Stimulated activated CD8-positive, alpha-beta memory T cell treated with anti-CD3 and anti-CD28 coated beads, Interleukin-15, amount 100 ng/mL, for 4 hours (primary cell): ENCODE data around the gene SYPL1.

Source experiments
- DNase-seq, 2 donors: peaks; one replicate each; pipeline ENCODE4 v3.0.0-alpha.2; 2020; ENCODE audit warnings: low read depth in 2 of 2

Gene SYPL1

GRCh38 chr7:106092204-106092603, 19.9 kb downstream of the SYPL1 start:
- no peak for DNase-seq

GRCh38 chr7:106089647-106090046, 22.5 kb downstream of the SYPL1 start:
- no peak for DNase-seq

DNA sequence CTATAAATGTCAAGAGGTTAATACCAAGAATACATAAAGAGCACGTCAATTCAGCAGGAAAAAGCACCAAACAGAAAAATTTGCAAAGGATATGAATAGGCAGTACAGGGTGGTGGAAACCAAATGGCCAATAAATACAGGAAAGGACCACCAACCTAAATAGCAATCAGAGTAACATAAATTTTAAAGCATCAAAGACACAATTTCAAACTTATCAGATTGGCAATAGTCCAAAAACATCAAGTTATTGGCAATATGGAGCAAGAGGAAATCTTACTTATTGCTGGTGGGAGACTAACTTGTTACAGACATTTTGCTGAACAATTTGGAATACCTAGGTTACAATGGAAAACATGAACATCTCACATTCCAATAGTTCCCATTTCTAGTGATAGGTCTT, 24.1 kb downstream of the SYPL1 start:
- no peak for DNase-seq

GRCh38 chr7:106086062-106086461, 26.1 kb downstream of the SYPL1 start:
- DNase-seq = no peak

DNA sequence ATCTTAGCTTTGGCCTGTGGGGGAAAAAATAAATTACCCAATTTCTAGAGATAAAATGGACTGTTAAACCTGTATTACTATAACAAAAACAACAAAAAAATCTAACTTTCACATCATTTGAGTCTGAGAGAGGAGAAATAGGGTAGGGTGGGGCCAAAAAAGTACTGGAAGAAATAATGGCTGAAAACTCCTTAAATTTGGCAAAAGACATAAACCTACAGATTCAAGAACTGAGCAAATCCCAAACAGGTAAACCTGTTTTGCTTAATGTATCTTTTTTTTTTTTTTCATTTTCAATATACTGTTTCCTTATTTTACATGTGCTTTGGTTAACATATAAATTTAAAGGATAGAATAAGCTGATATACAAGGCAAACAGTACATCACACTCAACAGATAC, 27.1 kb downstream of the SYPL1 start:
- DNase-seq = no peak

GRCh38 chr7:106083717-106084116, 28.4 kb downstream of the SYPL1 start:
- no peak for DNase-seq

DNA sequence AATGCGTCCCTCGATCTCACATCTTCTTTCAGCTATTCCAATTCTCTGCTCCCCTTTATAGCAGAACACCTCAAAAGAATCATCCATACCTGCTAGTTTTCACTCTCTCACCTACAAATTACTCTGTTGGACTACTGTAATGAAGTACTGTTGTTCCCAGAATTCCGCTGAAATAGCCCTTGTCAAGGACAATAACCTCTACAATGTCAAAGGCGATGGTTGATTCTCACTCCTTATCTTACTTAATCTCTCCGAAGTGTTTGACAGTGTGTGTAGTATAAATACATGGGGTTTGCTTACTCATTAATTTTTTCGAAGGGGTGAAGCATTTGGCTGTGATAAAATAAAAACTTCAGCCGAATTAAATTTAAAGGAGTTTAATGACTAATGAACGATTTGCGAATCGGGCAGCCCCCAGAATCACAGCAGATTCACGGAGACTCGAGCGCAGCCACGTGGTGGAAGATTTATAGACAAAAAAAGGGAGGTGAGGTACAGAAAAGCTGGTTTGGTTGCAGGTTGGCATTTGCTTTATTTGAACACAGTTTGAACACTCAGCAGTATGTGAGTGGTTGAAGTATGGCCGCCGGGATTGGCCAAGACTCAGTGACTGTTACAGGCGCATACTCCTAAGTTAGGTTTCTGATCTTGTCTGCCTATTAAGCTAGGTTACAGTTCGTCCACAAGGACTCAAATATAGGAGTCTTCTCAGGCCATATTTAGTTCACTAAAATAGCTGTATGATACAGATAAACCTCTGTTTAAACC, 29.8 kb downstream of the SYPL1 start:
- no peak for DNase-seq

- DNase-seq = no peak
These were observed 31.7 kb downstream of the SYPL1 start for GRCh38 chr7:106080300-106080987.

DNA sequence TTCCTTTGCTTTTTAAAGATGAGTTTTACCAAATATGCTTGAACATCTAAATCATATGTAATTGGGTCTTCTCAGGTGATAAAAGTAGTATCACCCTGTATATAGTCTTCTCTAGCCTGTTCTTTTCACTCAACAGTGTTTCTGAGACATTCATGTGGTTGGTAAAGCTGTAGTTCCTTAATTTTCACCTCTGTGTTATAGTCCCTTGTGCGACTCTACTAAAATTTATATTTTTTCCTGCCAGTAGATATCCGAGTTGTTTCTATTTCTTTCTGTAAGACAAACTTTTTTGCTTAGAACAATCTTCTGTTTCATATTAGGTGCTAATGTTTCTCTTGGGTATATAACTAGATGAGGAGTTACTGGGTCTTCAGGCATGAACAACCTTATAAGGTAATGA, 35.6 kb downstream of the SYPL1 start:
- DNase-seq = no peak

DNA sequence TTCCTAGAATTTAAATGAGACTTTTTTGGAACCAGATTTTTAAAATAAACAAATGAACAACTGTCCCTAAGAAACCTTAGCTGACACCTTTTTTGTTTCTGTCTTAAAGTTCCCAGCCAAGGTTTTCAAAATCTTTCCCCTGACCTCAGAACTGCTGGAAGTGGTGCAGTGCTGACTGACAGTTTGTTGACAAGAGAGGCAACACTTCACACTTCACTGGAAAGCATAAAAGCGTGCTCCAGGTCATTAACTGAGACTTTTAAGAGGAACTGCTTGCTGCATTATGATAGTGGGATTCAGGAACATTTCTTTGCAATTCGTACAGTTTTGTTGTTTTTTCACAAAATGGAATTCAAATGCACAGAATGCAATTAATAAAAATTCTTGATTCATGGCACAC, 36.2 kb downstream of the SYPL1 start:
- no peak for DNase-seq

GRCh38 chr7:106074257-106074656, 37.9 kb downstream of the SYPL1 start:
- DNase-seq = no peak

DNA sequence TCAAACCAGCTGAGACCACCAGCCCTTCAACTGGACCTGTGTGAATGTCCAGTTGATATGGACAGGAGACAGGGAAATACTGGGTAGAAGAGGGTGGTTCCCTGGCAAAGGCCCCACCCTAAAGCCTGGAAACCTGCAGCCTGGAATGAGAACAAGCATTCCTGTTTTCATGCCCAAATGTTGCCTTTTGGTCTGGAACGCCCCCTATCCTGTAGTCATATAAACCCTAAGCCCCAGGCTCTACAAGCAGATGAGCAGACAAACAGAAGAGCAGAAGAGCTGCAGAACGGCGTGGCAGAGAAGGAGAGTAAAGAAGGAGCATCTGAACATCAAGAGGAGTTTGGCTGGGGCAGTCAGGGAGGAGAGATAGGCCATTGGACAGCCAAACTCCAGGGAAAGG, 38.4 kb downstream of the SYPL1 start:
- DNase-seq = no peak

- DNase-seq = no peak
These were observed 39.4 kb downstream of the SYPL1 start for GRCh38 chr7:106072715-106073091.

DNA sequence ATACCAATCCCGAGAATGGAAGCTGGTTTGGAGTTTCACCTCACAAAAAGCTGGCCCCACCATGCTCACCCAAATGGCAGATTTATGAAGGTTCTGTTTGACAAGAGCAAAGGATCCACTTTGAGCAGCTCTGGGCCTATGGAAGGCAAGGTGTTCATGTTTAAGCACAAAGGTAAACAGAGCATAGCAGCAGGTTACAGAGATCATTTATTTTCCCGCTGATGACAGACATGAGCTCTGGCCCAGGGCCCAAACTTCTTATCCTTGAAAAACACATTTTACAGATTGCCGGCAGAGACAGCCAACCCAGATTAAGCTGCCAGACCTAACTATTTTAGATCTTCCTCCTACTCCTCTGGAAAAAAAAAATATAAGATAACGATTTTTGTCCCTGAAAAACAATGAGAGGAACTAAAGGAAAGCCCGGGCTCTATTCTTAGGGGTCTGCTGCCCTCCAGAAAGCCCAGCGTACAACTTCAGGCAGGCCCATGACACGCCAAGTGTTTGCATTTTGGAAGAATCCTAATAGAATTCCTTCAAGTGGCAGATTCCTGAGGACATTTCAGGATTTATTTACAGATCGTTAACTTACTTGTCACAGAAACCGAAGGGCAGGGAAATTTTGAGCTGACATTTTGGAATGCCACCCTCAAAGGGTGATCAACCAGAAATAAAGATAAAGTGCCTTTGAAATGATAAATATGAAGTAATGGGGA, 40.0 kb downstream of the SYPL1 start:
- no peak for DNase-seq

DNA sequence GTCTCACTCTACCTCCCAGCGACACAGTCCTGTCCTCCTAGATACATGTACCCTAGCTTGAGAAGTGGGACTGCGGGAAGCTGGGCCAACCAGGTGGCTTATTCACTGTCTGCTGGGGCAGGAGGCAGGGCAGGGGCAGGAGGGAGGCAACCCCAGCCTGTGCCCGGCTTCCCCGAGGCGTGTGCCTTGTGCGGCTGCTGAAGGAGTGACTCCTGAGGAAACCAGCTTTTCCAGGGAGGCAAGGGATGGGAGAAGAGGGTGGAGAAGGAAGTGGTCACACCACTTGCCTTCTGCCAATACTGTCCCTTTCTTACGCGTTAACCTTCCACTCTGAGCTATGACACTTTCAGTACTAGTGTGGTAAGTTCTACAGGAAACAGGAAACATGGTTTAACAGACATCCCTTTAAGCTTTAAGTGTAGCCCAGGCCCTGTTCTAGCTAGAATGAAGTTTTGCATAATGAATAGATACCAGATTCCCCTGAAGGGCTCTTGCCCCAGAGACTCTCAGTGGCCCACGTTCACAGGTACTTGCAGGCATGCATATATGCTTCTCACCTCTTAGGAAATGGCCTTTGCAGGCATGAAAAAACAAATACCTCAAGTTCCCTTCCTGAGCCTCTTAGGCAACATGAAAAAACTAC, 40.6 kb downstream of the SYPL1 start:
- no peak for DNase-seq

DNA sequence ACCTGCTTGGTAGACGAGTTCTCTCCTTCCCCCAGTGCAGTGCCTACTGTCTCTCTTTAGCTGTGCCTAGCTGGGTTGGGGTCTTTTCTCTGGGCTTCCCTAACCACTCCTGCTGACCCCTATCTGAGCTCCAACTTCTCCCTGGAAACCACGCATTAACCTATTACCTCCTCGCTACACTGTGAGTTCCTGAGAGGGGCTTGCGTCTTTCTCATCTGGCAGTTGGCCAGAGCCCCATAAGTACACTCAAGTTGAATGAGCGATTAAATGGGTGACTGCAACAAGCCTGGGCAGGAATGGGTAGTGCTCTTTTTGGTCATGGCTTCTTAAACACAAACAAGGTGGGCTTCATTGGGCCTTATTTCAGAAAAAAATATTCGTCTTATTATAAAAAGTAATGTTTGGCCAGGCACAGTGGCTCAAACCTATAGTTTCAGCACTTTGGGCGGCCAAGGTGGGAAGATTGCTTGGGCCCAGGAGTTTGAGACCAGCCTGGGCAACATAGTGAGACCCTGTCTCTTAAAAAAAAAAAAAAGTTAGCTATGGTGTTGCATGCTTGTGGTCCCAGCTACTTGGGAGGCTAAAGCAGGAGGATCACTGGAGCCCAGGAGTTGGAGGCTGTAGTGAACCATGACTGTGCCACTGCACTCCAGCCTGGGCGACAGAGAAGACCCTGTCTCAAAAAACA, 41.4 kb downstream of the SYPL1 start:
- no peak for DNase-seq

- DNase-seq = no peak
These were observed 41.9 kb downstream of the SYPL1 start for GRCh38 chr7:106070201-106070551.

- DNase-seq = no peak
These were observed 42.5 kb downstream of the SYPL1 start for GRCh38 chr7:106069471-106070200.

GRCh38 chr7:106068986-106069385, 43.1 kb downstream of the SYPL1 start:
- no peak for DNase-seq

GRCh38 chr7:106068538-106068961, 43.6 kb downstream of the SYPL1 start:
- no peak for DNase-seq

GRCh38 chr7:106067678-106068077, 44.4 kb downstream of the SYPL1 start:
- no peak for DNase-seq
